COLO668 (cell line): ENCODE measurements around the gene C1QL4.
"Not testable (repeated sequence)": the region's sequence is repeated elsewhere in the genome, so short reads cannot be mapped to it uniquely, and the experiment has no call there.

Source experiments
- DNase-seq: peaks from one replicate; lab custom pipeline; 2025; ENCODE audit not compliant: unreplicated experiment; lab: John Stamatoyannopoulos, UW

The C1QL4 gene

GRCh38 chr12:49334681-49335080 is 2.3 kb downstream of the C1QL4 start:
- no peak for DNase-seq

GRCh38 chr12:49334226-49334625 is 2.8 kb downstream of the C1QL4 start:
- DNase-seq: no peak

GRCh38 chr12:49333778-49334177 is 3.2 kb downstream of the C1QL4 start:
- not testable (repeated sequence) for DNase-seq

GRCh38 chr12:49332891-49333371 is 4.1 kb downstream of the C1QL4 start:
- DNase-seq: no peak

- no peak for DNase-seq
These were observed 4.5 kb downstream of the C1QL4 start for GRCh38 chr12:49332441-49332861.

- peak; percentile 6 for DNase-seq
These were observed 5.4 kb downstream of the C1QL4 start for GRCh38 chr12:49331380-49332222.

- no peak for DNase-seq
These were observed 6.2 kb downstream of the C1QL4 start for GRCh38 chr12:49330631-49331379.

- no peak for DNase-seq
These were observed 6.9 kb downstream of the C1QL4 start for GRCh38 chr12:49330032-49330619.

- no peak for DNase-seq
These were observed 8.2 kb downstream of the C1QL4 start for GRCh38 chr12:49328816-49329215.

GRCh38 chr12:49327887-49328286 is 9.1 kb downstream of the C1QL4 start:
- no peak for DNase-seq

- no peak for DNase-seq
These were observed 9.6 kb downstream of the C1QL4 start for GRCh38 chr12:49327368-49327767.

GRCh38 chr12:49325606-49326005 is 11.4 kb downstream of the C1QL4 start:
- DNase-seq: no peak

- no peak for DNase-seq
These were observed 13.4 kb downstream of the C1QL4 start for GRCh38 chr12:49323524-49324097.

GRCh38 chr12:49322708-49323523 is 14.1 kb downstream of the C1QL4 start, which contains the start of gene TROAP:
Gene TROAP (plus strand): TSS chr12:49323255. CDS start chr12:49323609, 354 bp downstream.
- DNase-seq: peak; percentile 94

GRCh38 chr12:49322367-49322707 is 14.7 kb downstream of the C1QL4 start:
- no peak for DNase-seq

GRCh38 chr12:49320411-49321103 is 16.4 kb downstream of the C1QL4 start:
- not testable (repeated sequence) for DNase-seq

- DNase-seq: not testable (repeated sequence)
These were observed 19.9 kb downstream of the C1QL4 start for GRCh38 chr12:49317118-49317517.

GRCh38 chr12:49314811-49315210 is 22.2 kb downstream of the C1QL4 start:
- no peak for DNase-seq

GRCh38 chr12:49310451-49311000 is 26.5 kb downstream of the C1QL4 start:
- not testable (repeated sequence) for DNase-seq
